Measurements from ENCODE around the gene AOPEP.
A peak's percentile ranks its signal among the peaks of the same experiment; 100 is the strongest.

Gene AOPEP

GRCh38 chr9:94718936-94719335 lies 7.6 kb upstream of the AOPEP start:
- no peak overlapping the region for H3K4me3 ChIP-seq (ENCODE audit: low read depth, low read length)
- ChIA-PET CTCF (interaction anchor here (1.6 kb wide), 1 partner anchor 38 kb away, joined by 3 read pairs; no protein-coding TSS in a partner anchor), POLR2A (no interaction called here)
- TF ChIP-seq ZNF433 (tag by site-specific recombination; IDR thresholded peaks at IDR 0.05; ENCODE audit: low read depth) (no peak), ZNF146 (tag by site-specific recombination; IDR thresholded peaks at IDR 0.05) (no peak), ZNF366 (tag by site-specific recombination; conservative IDR thresholded peaks at IDR 0.05) (no peak)
- H3K27ac ChIP-seq (ENCODE audit: extremely low read depth, low read depth, low read length), result no peak overlapping the region
- H3K4me1 ChIP-seq (ENCODE audit: control insufficient read depth, insufficient read depth, low read length), result no peaks in the 10 kb centered on the region
- no peaks in the 10 kb centered on the region for H3K36me3 ChIP-seq (ENCODE audit: control insufficient read depth in 2 of 2, insufficient read depth in 1 of 2, low read length in 2 of 2)
- no peaks in the 10 kb centered on the region for H3K9me3 ChIP-seq (ENCODE audit: control insufficient read depth, insufficient read depth, low read depth, low read length)

- Histone ChIP-seq H3K4me1 (ENCODE audit: control insufficient read depth, insufficient read depth, low read length) (no peaks in the 10 kb centered on the region), H3K36me3 (ENCODE audit: control insufficient read depth in 2 of 2, insufficient read depth in 1 of 2, low read length in 2 of 2) (no peaks in the 10 kb centered on the region), H3K9me3 (ENCODE audit: control insufficient read depth, insufficient read depth, low read depth, low read length) (no peaks in the 10 kb centered on the region), H3K27ac (ENCODE audit: extremely low read depth, low read depth, low read length) (no peak overlapping the region), H3K4me3 (ENCODE audit: low read depth, low read length) (no peak overlapping the region)
- ChIA-PET CTCF (no interaction called here), POLR2A (no interaction called here)
- TF ChIP-seq GLIS2 (tag by site-specific recombination; IDR thresholded peaks at IDR 0.05), result no peak
- no peak for TF ChIP-seq ZNF701 (tag by site-specific recombination; IDR thresholded peaks at IDR 0.05)
- TF ChIP-seq ZNF555 (tag by site-specific recombination; conservative IDR thresholded peaks at IDR 0.05), result no peak
- no peak for TF ChIP-seq ZNF433 (tag by site-specific recombination; IDR thresholded peaks at IDR 0.05; ENCODE audit: low read depth)
Measured at GRCh38 chr9:94719878-94720277, 6.6 kb upstream of the AOPEP start.

GRCh38 chr9:94720846-94721549 lies 5.5 kb upstream of the AOPEP start:
- ChIA-PET POLR2A (no interaction called here), CTCF (interaction anchor here (1.8 kb wide), 1 partner anchor 39 kb away, joined by 6 read pairs; no protein-coding TSS in a partner anchor)
- Histone ChIP-seq H3K36me3 (ENCODE audit: control insufficient read depth in 2 of 2, insufficient read depth in 1 of 2, low read length in 2 of 2) (no peaks in the 10 kb centered on the region), H3K4me1 (ENCODE audit: control insufficient read depth, insufficient read depth, low read length) (no peaks in the 10 kb centered on the region), H3K9me3 (ENCODE audit: control insufficient read depth, insufficient read depth, low read depth, low read length) (no peaks in the 10 kb centered on the region), H3K4me3 (ENCODE audit: low read depth, low read length) (no peak overlapping the region), H3K27ac (ENCODE audit: extremely low read depth, low read depth, low read length) (no peak overlapping the region)
- no peak for TF ChIP-seq ZNF433 (tag by site-specific recombination; IDR thresholded peaks at IDR 0.05; ENCODE audit: low read depth)
- no peak for TF ChIP-seq GLI2 (tag by site-specific recombination; IDR thresholded peaks at IDR 0.05; ENCODE audit: borderline replicate concordance, low read depth)
- TF ChIP-seq ZBTB17 (tag by site-specific recombination; IDR thresholded peaks at IDR 0.05), result no peak
- TF ChIP-seq SP7 (tag by site-specific recombination; IDR thresholded peaks at IDR 0.05), result no peak
- no peak for TF ChIP-seq ZFHX2 (tag by site-specific recombination; conservative IDR thresholded peaks at IDR 0.05)
- TF ChIP-seq ZBTB20 (tag by site-specific recombination; IDR thresholded peaks at IDR 0.05), result no peak
- TF ChIP-seq ZNF426 (tag by site-specific recombination; IDR thresholded peaks at IDR 0.05), result no peak
- no peak for TF ChIP-seq ZNF138 (tag by site-specific recombination; IDR thresholded peaks at IDR 0.05; ENCODE audit: borderline replicate concordance)
- no peak for TF ChIP-seq ZNF211 (tag by site-specific recombination; IDR thresholded peaks at IDR 0.05; ENCODE audit: low read depth)
- no peak for TF ChIP-seq ZNF324 (tag by site-specific recombination; IDR thresholded peaks at IDR 0.05)

- ChIA-PET POLR2A (no interaction called here), CTCF (interaction anchor here (0.7 to 1.8 kb wide), 2 partner anchors 40 to 142 kb away, joined by 3 to 6 read pairs; no protein-coding TSS in a partner anchor)
- TF ChIP-seq TRIM28 (IDR thresholded peaks at IDR 0.05; ENCODE audit: borderline replicate concordance, low read length) (0 out of 2 replicates have a peak, but pooled peaks have one; percentile 15), ZNF26 (tag by site-specific recombination; IDR thresholded peaks at IDR 0.05) (no peak)
- Histone ChIP-seq H3K4me1 (ENCODE audit: control insufficient read depth, insufficient read depth, low read length) (no peaks in the 10 kb centered on the region), H3K27ac (ENCODE audit: extremely low read depth, low read depth, low read length) (no peak overlapping the region), H3K9me3 (ENCODE audit: control insufficient read depth, insufficient read depth, low read depth, low read length) (no peaks in the 10 kb centered on the region), H3K4me3 (ENCODE audit: low read depth, low read length) (no peak overlapping the region), H3K36me3 (ENCODE audit: control insufficient read depth in 2 of 2, insufficient read depth in 1 of 2, low read length in 2 of 2) (no peaks in the 10 kb centered on the region)
Measured at GRCh38 chr9:94721754-94722153, 4.7 kb upstream of the AOPEP start.

Measured in HEK293 (cell line).